NCI-H187 treated with DMSO at 0.1 percent for 48 hours (cell line): Measurements from ENCODE around the gene ANKRD50.

Experiments used
- DNase-seq: peaks from one replicate; lab custom pipeline; 2025; lab: John Stamatoyannopoulos, UW

Gene ANKRD50

GRCh38 chr4:124636788-124637187 lies 75.7 kb downstream of the ANKRD50 start:
- DNase-seq = no peak

GRCh38 chr4:124635331-124635730 lies 77.2 kb downstream of the ANKRD50 start:
- DNase-seq = no peak

- DNase-seq = no peak
Observed at GRCh38 chr4:124633285-124633941, 79.1 kb downstream of the ANKRD50 start.

GRCh38 chr4:124632439-124632838 lies 80.1 kb downstream of the ANKRD50 start:
- DNase-seq = no peak

DNA sequence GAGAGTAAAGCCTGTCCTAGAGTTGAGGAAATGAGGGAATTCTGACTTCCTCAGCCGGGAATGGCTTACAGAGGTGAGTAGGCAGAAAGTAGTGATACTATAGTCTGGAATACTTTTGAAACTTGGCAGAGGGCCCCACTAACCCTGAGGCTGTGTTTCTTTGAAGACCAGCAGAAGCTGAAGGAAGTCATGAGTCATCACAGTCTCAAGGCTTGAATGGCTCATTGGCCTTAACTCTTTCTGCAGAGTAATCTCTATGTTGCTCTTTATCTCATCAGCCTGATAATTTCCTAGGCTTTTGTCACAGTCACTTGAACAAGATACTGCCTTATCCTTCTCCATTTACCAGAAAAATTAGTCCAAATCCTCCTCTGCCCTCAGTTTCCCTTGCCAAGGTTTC lies 80.8 kb downstream of the ANKRD50 start:
- DNase-seq = no peak

GRCh38 chr4:124629681-124630080 lies 82.9 kb downstream of the ANKRD50 start:
- DNase-seq = no peak
